HepG2 (cell line): Measurements from ENCODE around the gene SIX5. TPM values are rescaled to one million over a fixed set of nuclear protein-coding genes. Genes with fewer than 3 reads are reported as not detected.

Experiments
- ATRX ChIP-seq: sonication (generic); formaldehyde crosslinking; IDR thresholded peaks from 2 replicates; pipeline ENCODE4 v1.4.0; 2020; ENCODE audit warnings: missing genetic modification reagents, borderline replicate concordance
- BRF2 ChIP-seq: sonication (generic); formaldehyde crosslinking; IDR thresholded peaks from 2 replicates; pipeline ENCODE4 v1.8.1; 2022; ENCODE audit warnings: mild to moderate bottlenecking, missing genetic modification reagents
- CC2D1A ChIP-seq: sonication (generic); formaldehyde crosslinking; IDR thresholded peaks from 2 replicates; pipeline ENCODE4 v1.8.1; 2023; ENCODE audit warnings: mild to moderate bottlenecking, missing genetic modification reagents
- DBP ChIP-seq: sonication (generic); formaldehyde crosslinking; IDR thresholded peaks from 2 replicates; pipeline ENCODE4 v1.4.0; 2020; ENCODE audit warnings: missing genetic modification reagents; ENCODE audit errors: not compliant biosample characterization
- DNMT3B ChIP-seq: conservative IDR thresholded peaks from 2 replicates; pipeline ENCODE4 v1.6.1; 2016; ENCODE audit warnings: missing biosample characterization, control low read depth
- DZIP1 ChIP-seq: sonication (generic); formaldehyde crosslinking; IDR thresholded peaks from 2 replicates; pipeline ENCODE4 v1.5.0; 2020; ENCODE audit warnings: mild to moderate bottlenecking, missing genetic modification reagents
- HMG20B ChIP-seq: conservative IDR thresholded peaks from 2 replicates; pipeline ENCODE4 v1.6.1; 2016; ENCODE audit warnings: missing genetic modification reagents, missing compliant biosample characterization
- IRX3 ChIP-seq: sonication (generic); formaldehyde crosslinking; IDR thresholded peaks from 2 replicates; pipeline ENCODE4 v1.8.1; 2023; ENCODE audit warnings: mild to moderate bottlenecking, low read depth, missing genetic modification reagents, borderline replicate concordance
- KAT7 ChIP-seq: IDR thresholded peaks from 2 replicates; pipeline ENCODE4 v1.6.1; 2018; ENCODE audit warnings: borderline replicate concordance, missing compliant biosample characterization
- MYC ChIP-seq: sonication (generic); formaldehyde crosslinking; IDR thresholded peaks from 2 replicates; pipeline ENCODE4 v1.9.0; 2021; ENCODE audit warnings: missing genetic modification reagents, borderline replicate concordance
- MZF1 ChIP-seq: sonication (generic); formaldehyde crosslinking; IDR thresholded peaks from 2 replicates; pipeline ENCODE4 v1.8.1; 2023; ENCODE audit warnings: mild to moderate bottlenecking, missing genetic modification reagents, borderline replicate concordance
- NR3C1 ChIP-seq: sonication (generic); formaldehyde crosslinking; IDR thresholded peaks from 2 replicates; pipeline ENCODE4 v1.4.0; 2020; ENCODE audit warnings: missing genetic modification reagents
- PHF20 ChIP-seq: sonication (generic); formaldehyde crosslinking; IDR thresholded peaks from 2 replicates; pipeline ENCODE4 v1.5.0; 2020; ENCODE audit warnings: mild to moderate bottlenecking, missing genetic modification reagents
- RNF2 ChIP-seq: fragments of 450-650 bp; conservative IDR thresholded peaks from 2 replicates; pipeline ENCODE4 v1.6.1; 2016; ENCODE audit warnings: low read depth
- SOX13 ChIP-seq, 3 experiments: fragments of 450-650 bp in 1 of 3; sonication (generic) in 1 of 3; formaldehyde crosslinking in 1 of 3; IDR thresholded peaks in 2 of 3; conservative IDR thresholded peaks in 1 of 3; 2 replicates each; pipeline versions ENCODE4 v1.5.0 to v1.6.1; 2016 to 2020; ENCODE audit warnings: antibody characterized with exemption in 1 of 3, mild to moderate bottlenecking in 1 of 3, missing compliant biosample characterization in 1 of 3, missing genetic modification reagents in 1 of 3, moderate library complexity in 1 of 3
- SRSF1 ChIP-seq: fragments of 200-400 bp; formaldehyde crosslinking; optimal IDR thresholded peaks from 2 replicates; pipeline ENCODE3; 2017; ENCODE audit warnings: mild to moderate bottlenecking, low read depth, low read length, moderate library complexity
- TCF7 ChIP-seq: sonication (generic); IDR thresholded peaks from 2 replicates; pipeline ENCODE4 v1.6.1; 2016; ENCODE audit warnings: antibody characterized with exemption, low read depth
- XBP1 ChIP-seq: sonication (generic); formaldehyde crosslinking; IDR thresholded peaks from 2 replicates; pipeline ENCODE4 v1.5.0; 2020; ENCODE audit warnings: missing genetic modification reagents
- ZGPAT ChIP-seq: IDR thresholded peaks from 2 replicates; pipeline ENCODE4 v1.6.1; 2016; ENCODE audit warnings: mild to moderate bottlenecking
- ZNF331 ChIP-seq: sonication (generic); formaldehyde crosslinking; IDR thresholded peaks from 2 replicates; pipeline ENCODE4 v1.4.0; 2020; ENCODE audit warnings: missing genetic modification reagents
- ZNF644 ChIP-seq: IDR thresholded peaks from 2 replicates; pipeline ENCODE4 v1.6.1; 2016; ENCODE audit warnings: low read depth
- polyA plus RNA-seq, 8 experiments: library from polyadenylated mRNA; depleted of rRNA in 3 of 8; stranded (reverse) in 7 of 8; unstranded in 1 of 8; fragments of >200 nt; fragmentation: Illumina TruSeq in 4 of 8; extraction: Trizol in 4 of 8; gene quantifications; 2 replicates each; pipeline versions ENCODE4 v1.2.1 to v1.2.3, GENCODE V29; 2011 to 2016; ENCODE audit warnings: low read depth in 4 of 8, missing spikeins in 1 of 8, mixed read lengths in 1 of 8; ENCODE audit not compliant: insufficient read depth in 1 of 8
- total RNA-seq, 5 experiments: library from RNA; depleted of rRNA; stranded (reverse); fragments of >200 nt; fragmentation: Illumina TruSeq; extraction: Trizol; gene quantifications; 2 replicates each; pipeline ENCODE4 v1.2.3, GENCODE V29; 2016; ENCODE audit warnings: low read depth in 1 of 5
- TF ChIP-seq, protein P1 (sequence below): sonication (generic); formaldehyde crosslinking; IDR thresholded peaks from 2 replicates; pipeline ENCODE4 v1.5.0; 2020; ENCODE audit warnings: mild to moderate bottlenecking, low read depth, missing genetic modification reagents, borderline replicate concordance
- TF ChIP-seq, protein P2 (sequence below): IDR thresholded peaks from 2 replicates; pipeline ENCODE4 v1.6.1; 2012; ENCODE audit warnings: inconsistent platforms

Gene SIX5
- total and polyA plus RNA-seq, 2 of the 13 experiments (the other 11 are each of a cell fraction or from before 2014, with no cell fraction given), result 7.7 to 10.5 TPM

GRCh38 chr19:45768984-45769782, at the start of gene SIX5 (continued):
- TF ChIP-seq TCF7 (no peak), PHF20 (peak; percentile 63), MYC (CRISPR knock-in tag) (peak; percentile 69), XBP1 (CRISPR knock-in tag) (no peak), BRF2 (CRISPR knock-in tag) (peak; percentile 30), ZNF644 (CRISPR knock-in tag) (no peak), MZF1 (no peak), DZIP1 (CRISPR knock-in tag) (no peak), DNMT3B (CRISPR knock-in tag) (peak; percentile 87; the same call in 1 of the 2 replicates), KAT7 (no peak), RNF2 (no peak), SOX13 (IDR thresholded peaks at IDR 0.05) (0 out of 2 replicates have a peak, but pooled peaks have one; percentile 27), SOX13 (CRISPR knock-in tag; conservative IDR thresholded peaks at IDR 0.05 in 1 of 2, IDR thresholded peaks at IDR 0.05 in 1 of 2) (peak in 1 of 2 experiments; percentile 63; a peak in 2 of 4 replicates), SRSF1 (no peak), DBP (CRISPR knock-in tag) (peak; percentile 14), ZGPAT (CRISPR knock-in tag) (peak; percentile 76; the same call in 1 of the 2 replicates), ATRX (CRISPR knock-in tag) (no peak), NR3C1 (CRISPR knock-in tag) (no peak), ZNF331 (peak; percentile 81), HMG20B (peak; percentile 39; the same call in 1 of the 2 replicates), IRX3 (CRISPR knock-in tag) (no peak), CC2D1A (CRISPR knock-in tag) (no peak)
- TF ChIP-seq, protein P1, sequence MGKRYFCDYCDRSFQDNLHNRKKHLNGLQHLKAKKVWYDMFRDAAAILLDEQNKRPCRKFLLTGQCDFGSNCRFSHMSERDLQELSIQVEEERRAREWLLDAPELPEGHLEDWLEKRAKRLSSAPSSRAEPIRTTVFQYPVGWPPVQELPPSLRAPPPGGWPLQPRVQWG (CRISPR knock-in tag), result 0 out of 2 replicates have a peak, but pooled peaks have one; percentile 33
- TF ChIP-seq, protein P2, sequence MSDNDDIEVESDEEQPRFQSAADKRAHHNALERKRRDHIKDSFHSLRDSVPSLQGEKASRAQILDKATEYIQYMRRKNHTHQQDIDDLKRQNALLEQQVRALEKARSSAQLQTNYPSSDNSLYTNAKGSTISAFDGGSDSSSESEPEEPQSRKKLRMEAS, result peak; percentile 90
